ENCODE measurements around the gene NR3C1. TPM values are rescaled to one million over a fixed set of nuclear protein-coding genes. Genes with fewer than 3 reads are reported as not detected.
A peak's percentile ranks its signal among the peaks of the same experiment; 100 is the strongest.

The NR3C1 gene
- total RNA-seq, 4 donors from 2014 or later: 56.7 to 79.1 (median 64.4) TPM

GRCh38 chr5:143402553-143403333, 743 bp downstream of the NR3C1 start:
- peaks cover 11 to 21% of the 10 kb centered on the region in 2 donors for H3K4me1 ChIP-seq
- no peaks in the 10 kb centered on the region for H3K27me3 ChIP-seq
- H3K36me3 ChIP-seq: no peaks in the 10 kb centered on the region
- peak overlapping the region; percentile 99 to 100 (median 99) for H3K27ac ChIP-seq
- ATAC-seq (peak; percentile 34 to 42), DNase-seq (peak; percentile 70 to 80)
- intact Hi-C loops (cut with DNase I; ENCODE audit: low total_unique reads) (loop anchor here (2.0 to 10.0 kb wide), 9 partner anchors 85 to 628 kb away; partner anchors contain the start of gene ARHGAP26), in situ Hi-C loops (cut with MboI; ENCODE audit: low sequenced_read_pairs in 4 of 4) (loop anchor here (5.0 to 25.0 kb wide), 7 partner anchors 158 to 478 kb away; no protein-coding TSS in a partner anchor)
- H3K9me3 ChIP-seq: no peaks in the 10 kb centered on the region
- peak overlapping the region; percentile 80 to 92 (median 86) for H3K4me3 ChIP-seq
- peak; percentile 49 to 76 for TF ChIP-seq POLR2A (IDR thresholded peaks at IDR 0.05)
- TF ChIP-seq CTCF (IDR thresholded peaks at IDR 0.05 in 4 of 5, conservative IDR thresholded peaks at IDR 0.05 in 1 of 5): peak in 1 of 5 experiments; percentile 17

GRCh38 chr5:143402017-143402552, 1.4 kb downstream of the NR3C1 start:
- no peak for ATAC-seq
- TF ChIP-seq CTCF (IDR thresholded peaks at IDR 0.05 in 4 of 5, conservative IDR thresholded peaks at IDR 0.05 in 1 of 5) (no peak), POLR2A (IDR thresholded peaks at IDR 0.05) (peak in 1 of 2 donors; percentile 36)
- in situ Hi-C loops (cut with MboI; ENCODE audit: low sequenced_read_pairs in 4 of 4): loop anchor here (5.0 to 25.0 kb wide), 7 partner anchors 157 to 477 kb away; no protein-coding TSS in a partner anchor
- Histone ChIP-seq H3K9me3 (no peaks in the 10 kb centered on the region), H3K27me3 (no peaks in the 10 kb centered on the region), H3K4me3 (peak overlapping the region; percentile 80 to 92 (median 86)), H3K4me1 (peaks cover 11 to 21% of the 10 kb centered on the region in 2 donors), H3K36me3 (no peaks in the 10 kb centered on the region), H3K27ac (peak overlapping the region; percentile 99 to 100 (median 99))
- no peak for DNase-seq
- intact Hi-C loops (cut with DNase I; ENCODE audit: low total_unique reads): loop anchor here (2.0 to 10.0 kb wide), 9 partner anchors 85 to 627 kb away; partner anchors contain the start of gene ARHGAP26

- Histone ChIP-seq H3K4me3 (peak overlapping the region; percentile 80 to 92 (median 86)), H3K9me3 (no peaks in the 10 kb centered on the region), H3K27me3 (no peaks in the 10 kb centered on the region), H3K4me1 (peaks cover 17 to 27% of the 10 kb centered on the region in 2 donors), H3K27ac (peak overlapping the region; percentile 99 to 100 (median 99)), H3K36me3 (no peaks in the 10 kb centered on the region)
- in situ Hi-C loops (cut with MboI; ENCODE audit: low sequenced_read_pairs in 4 of 4) (loop anchor here (5.0 to 25.0 kb wide), 7 partner anchors 157 to 477 kb away; no protein-coding TSS in a partner anchor), intact Hi-C loops (cut with DNase I; ENCODE audit: low total_unique reads) (loop anchor here (2.0 to 10.0 kb wide), 9 partner anchors 84 to 627 kb away; partner anchors contain the start of gene ARHGAP26)
- ATAC-seq (no peak), DNase-seq (no peak)
- TF ChIP-seq CTCF (IDR thresholded peaks at IDR 0.05 in 4 of 5, conservative IDR thresholded peaks at IDR 0.05 in 1 of 5): no peak
Measured at GRCh38 chr5:143401227-143402016, 2.1 kb downstream of the NR3C1 start.

GRCh38 chr5:143400541-143401226, 2.8 kb downstream of the NR3C1 start:
- Histone ChIP-seq H3K9me3 (no peaks in the 10 kb centered on the region), H3K36me3 (no peaks in the 10 kb centered on the region), H3K4me1 (peaks cover 24 to 29% of the 10 kb centered on the region in 2 donors), H3K27me3 (no peaks in the 10 kb centered on the region), H3K27ac (peak overlapping the region; percentile 99 to 100 (median 99)), H3K4me3 (peak overlapping the region; percentile 80 to 92 (median 86))
- intact Hi-C loops (cut with DNase I; ENCODE audit: low total_unique reads) (loop anchor here (5.0 to 10.0 kb wide), 5 partner anchors 83 to 626 kb away; partner anchors contain the start of gene ARHGAP26), in situ Hi-C loops (cut with MboI; ENCODE audit: low sequenced_read_pairs in 4 of 4) (loop anchor here (5.0 to 25.0 kb wide), 7 partner anchors 156 to 476 kb away; no protein-coding TSS in a partner anchor)
- peak in 1 of 2 donors; percentile 28 for DNase-seq
- ATAC-seq: no peak
- TF ChIP-seq POLR2A (IDR thresholded peaks at IDR 0.05) (peak in 1 of 2 donors; percentile 75), CTCF (IDR thresholded peaks at IDR 0.05 in 4 of 5, conservative IDR thresholded peaks at IDR 0.05 in 1 of 5) (no peak)

Data from gastrocnemius medialis (tissue), 4 donors.